ENCODE results near the gene PHACTR1.

PHACTR1 gene

GRCh38 chr6:13277231-13277630, 560.7 kb downstream of the PHACTR1 start:
- no peak for DNase-seq (ENCODE audit: low spot score)
- TF ChIP-seq CTCF (conservative IDR thresholded peaks at IDR 0.05; ENCODE audit: low read depth), result no peak
- POLR2A ChIA-PET (ENCODE audit: low non-redundant PET), result interaction anchor here (0.5 kb wide), 1 partner anchor 11 kb away, joined by 3 read pairs; no protein-coding TSS in a partner anchor
- H3K27ac ChIP-seq, result no peak overlapping the region
- CTCF ChIA-PET, result no interaction called here

GRCh38 chr6:13278164-13278563, 561.6 kb downstream of the PHACTR1 start:
- no peak for DNase-seq (ENCODE audit: low spot score)
- TF ChIP-seq CTCF (conservative IDR thresholded peaks at IDR 0.05; ENCODE audit: low read depth), result no peak
- POLR2A ChIA-PET (ENCODE audit: low non-redundant PET), result no interaction called here
- CTCF ChIA-PET, result interaction anchor here (0.7 kb wide), 1 partner anchor 18 kb away, joined by 3 read pairs; no protein-coding TSS in a partner anchor
- no peak overlapping the region for H3K27ac ChIP-seq

GRCh38 chr6:13278991-13279390, 562.4 kb downstream of the PHACTR1 start:
- CTCF ChIA-PET, result interaction anchor here (0.6 to 1.0 kb wide), 2 partner anchors 20 to 45 kb away, joined by 4 read pairs; no protein-coding TSS in a partner anchor
- POLR2A ChIA-PET (ENCODE audit: low non-redundant PET), result no interaction called here
- DNase-seq (ENCODE audit: low spot score), result no peak
- TF ChIP-seq CTCF (conservative IDR thresholded peaks at IDR 0.05; ENCODE audit: low read depth), result no peak
- no peak overlapping the region for H3K27ac ChIP-seq

- no peak for TF ChIP-seq CTCF (conservative IDR thresholded peaks at IDR 0.05; ENCODE audit: low read depth)
- no peak overlapping the region for H3K27ac ChIP-seq
- ChIA-PET CTCF (interaction anchor here (1.0 kb wide), 1 partner anchor 19 kb away, joined by 4 read pairs; no protein-coding TSS in a partner anchor), POLR2A (ENCODE audit: low non-redundant PET) (no interaction called here)
- no peak for DNase-seq (ENCODE audit: low spot score)
Measured at GRCh38 chr6:13280254-13280653, 563.7 kb downstream of the PHACTR1 start.

GRCh38 chr6:13281686-13282085, 565.1 kb downstream of the PHACTR1 start:
- H3K27ac ChIP-seq, result no peak overlapping the region
- DNase-seq (ENCODE audit: low spot score), result no peak
- TF ChIP-seq CTCF (conservative IDR thresholded peaks at IDR 0.05; ENCODE audit: low read depth), result no peak
- ChIA-PET CTCF (no interaction called here), POLR2A (ENCODE audit: low non-redundant PET) (no interaction called here)

- DNase-seq (ENCODE audit: low spot score), result no peak
- H3K27ac ChIP-seq, result no peak overlapping the region
- CTCF ChIA-PET, result no interaction called here
- POLR2A ChIA-PET (ENCODE audit: low non-redundant PET), result no interaction called here
- no peak for TF ChIP-seq CTCF (conservative IDR thresholded peaks at IDR 0.05; ENCODE audit: low read depth)
Measured at GRCh38 chr6:13282393-13283069, 566.0 kb downstream of the PHACTR1 start.
